GM12878 (cell line): ENCODE data around the gene PATJ. TPM values are rescaled to one million over a fixed set of nuclear protein-coding genes. Genes with fewer than 3 reads are reported as not detected.
"Not testable (repeated sequence)": the region's sequence is repeated elsewhere in the genome, so short reads cannot be mapped to it uniquely, and the experiment has no call there.

Source experiments
- ATAC-seq: fragments of 200-7000 bp; cut with Tn5 transposase; 3 replicates; pipeline ENCODE4 v1.9.1; 2020; ENCODE audit warnings: mild to moderate bottlenecking, moderate library complexity
- BruUV-seq: library from RNA; stranded (reverse); fragments of 400-500 nt; replicated peaks from 2 replicates; lab custom pipeline; 2021; lab: Mats Ljungman, UMichigan
- CTCF ChIA-PET: fragments of 300-600 bp; sonication (Branson Sonifier 250); formaldehyde crosslinking; extraction: SDS; loops from one replicate; lab custom pipeline; 2021; ENCODE audit warnings: inconsistent platforms; lab: Yijun Ruan, JAX
- POLR2A ChIA-PET: fragments of 350-600 bp; formaldehyde crosslinking; extraction: SDS; loops from one replicate; lab custom pipeline; 2021; ENCODE audit warnings: inconsistent platforms; lab: Charles Lee
- RAD21 ChIA-PET: fragments of 300-600 bp; sonication (Branson Sonifier 250); formaldehyde crosslinking; loops from one replicate; lab custom pipeline; 2023; ENCODE audit warnings: antibody characterized with exemption; ENCODE audit not compliant: unreplicated experiment; lab: Charles Lee
- SMC1A ChIA-PET: fragments of 300-600 bp; sonication (Branson Sonifier 250); formaldehyde crosslinking; loops from one replicate; lab custom pipeline; 2023; ENCODE audit not compliant: unreplicated experiment, uncharacterized antibody; lab: Charles Lee
- DNase-seq: peaks from one replicate; pipeline ENCODE4 v3.0.0-alpha.2; 2011; ENCODE audit warnings: low read depth, low spot score
- FAIRE-seq: peaks from 3 replicates; lab custom pipeline; 2011; peaks lifted over from hg19 to GRCh38; lab: Jason Lieb, UNC
- H2AFZ ChIP-seq: 2 replicates; pipeline ENCODE4 v1.6.0; 2011; ENCODE audit warnings: low read depth, low read length, control low read depth; ENCODE audit not compliant: control insufficient read depth
- H3K27ac ChIP-seq: 2 replicates; pipeline ENCODE4 v1.5.1; 2011; ENCODE audit warnings: control low read depth; ENCODE audit not compliant: control insufficient read depth, insufficient read depth
- H3K27me3 ChIP-seq, 2 experiments: replicated peaks in 1 of 2; 2 replicates each; pipeline versions ENCODE4 v1.6.0 to v1.6.1; 2011; ENCODE audit warnings: low read length in 1 of 2; ENCODE audit not compliant: control insufficient read depth in 2 of 2, insufficient read depth in 2 of 2
- H3K36me3 ChIP-seq, 2 experiments: 2 replicates each; pipeline ENCODE4 v1.5.1; 2011; ENCODE audit warnings: low read length in 1 of 2; ENCODE audit not compliant: control insufficient read depth in 2 of 2, insufficient read depth in 2 of 2
- H3K4me1 ChIP-seq: 2 replicates; pipeline ENCODE4 v1.6.1; 2011; ENCODE audit warnings: mild to moderate bottlenecking, low read length, moderate library complexity, mixed read lengths; ENCODE audit not compliant: control insufficient read depth, insufficient read depth
- H3K4me2 ChIP-seq: 2 replicates; pipeline ENCODE4 v1.6.0; 2011; ENCODE audit warnings: control low read depth; ENCODE audit not compliant: control insufficient read depth, insufficient read depth
- H3K4me3 ChIP-seq: fragments of 200-600 bp; sonication (generic); 2 replicates; pipeline ENCODE4 v1.5.1; 2016
- H3K79me2 ChIP-seq: 2 replicates; pipeline ENCODE4 v1.6.0; 2011; ENCODE audit warnings: low read length; ENCODE audit not compliant: control insufficient read depth, insufficient read depth
- H3K9ac ChIP-seq: 2 replicates; pipeline ENCODE4 v1.8.0; 2011; ENCODE audit warnings: low read length, control low read depth, mixed read lengths; ENCODE audit not compliant: control insufficient read depth, insufficient read depth
- H3K9me3 ChIP-seq: replicated peaks from 3 replicates; pipeline ENCODE4 v1.5.1; 2011; ENCODE audit warnings: mild to moderate bottlenecking, low read length; ENCODE audit not compliant: control insufficient read depth, insufficient read depth
- H4K20me1 ChIP-seq: 2 replicates; pipeline ENCODE4 v1.6.0; 2011; ENCODE audit not compliant: control insufficient read depth, insufficient read depth
- BCL11A ChIP-seq: IDR thresholded peaks from 2 replicates; pipeline ENCODE4 v1.6.1; 2011; ENCODE audit warnings: low read depth, low read length
- FOS ChIP-seq: IDR thresholded peaks from 3 replicates; pipeline ENCODE4 v1.6.1; 2011; ENCODE audit warnings: borderline replicate concordance; ENCODE audit not compliant: insufficient read length; ENCODE audit errors: extremely low read depth
- PAX8 ChIP-seq: fragments of 450-650 bp; IDR thresholded peaks from 2 replicates; pipeline ENCODE4 v1.6.1; 2017; ENCODE audit warnings: mild to moderate bottlenecking, moderate library complexity
- RELA ChIP-seq: fragments of 450-650 bp; IDR thresholded peaks from 2 replicates; pipeline ENCODE4 v1.8.0; 2014; ENCODE audit warnings: borderline replicate concordance; ENCODE audit not compliant: partially characterized antibody
- RFX5 ChIP-seq: IDR thresholded peaks from 2 replicates; pipeline ENCODE4 v1.6.1; 2011; ENCODE audit warnings: low read depth, low read length, improper control_type of control experiment
- SUZ12 ChIP-seq: fragments of 200-600 bp; sonication (generic); IDR thresholded peaks from one replicate; pipeline ENCODE4 v1.6.1; 2018; ENCODE audit warnings: antibody characterized with exemption, mild to moderate bottlenecking; ENCODE audit not compliant: unreplicated experiment
- WGBS: methylation state at CpG from one replicate; pipeline ENCODE4 v1.1.6; 2016; ENCODE audit warnings: low lambda C conversion rate; ENCODE audit not compliant: insufficient replicate concordance, insufficient coverage; ENCODE audit errors: missing lambda C conversion rate; 5-methylcytosine and 5-hydroxymethylcytosine counted together
- in situ Hi-C: fragments of 300-500 bp; cut with MboI; formaldehyde crosslinking; loops from 9 replicates; pipeline ENCODE4 v1.14.3; 2018; ENCODE audit warnings: mixed read lengths
- intact Hi-C: fragments of 100-400 bp; cut with micrococcal nuclease; formaldehyde crosslinking; loops from one replicate; pipeline ENCODE4 v1.14.2; 2022; ENCODE audit not compliant: unreplicated experiment
- polyA plus RNA-seq, 11 experiments: library from polyadenylated mRNA; depleted of rRNA in 4 of 11; unstranded in 6 of 11; stranded (reverse) in 5 of 11; fragments of >200 nt; fragmentation: Nextera tagmentation in 4 of 11; fragmentation: Illumina TruSeq in 1 of 11; extraction: Ambion mirVana in 4 of 11; extraction: Trizol in 1 of 11; gene quantifications; 1 replicate in 1 of 11; 2 replicates in 10 of 11; pipeline versions ENCODE4 v1.2.1 to v1.2.3, GENCODE V29; 2011 to 2016; ENCODE audit warnings: inconsistent platforms in 2 of 11, missing spikeins in 2 of 11, low read depth in 1 of 11
- total RNA-seq, 4 experiments: library from RNA; depleted of rRNA in 3 of 4; stranded (reverse); fragments of >200 nt in 3 of 4; fragmentation: Illumina TruSeq in 1 of 4; extraction: Trizol in 1 of 4; gene quantifications; 2 replicates each; pipeline versions ENCODE4 v1.2.1 to v1.2.3, GENCODE V29; 2013 to 2021
- TF ChIP-seq, protein P1 (sequence below): fragments of 450-650 bp; IDR thresholded peaks from 2 replicates; pipeline ENCODE4 v1.6.1; 2016; ENCODE audit warnings: mild to moderate bottlenecking
- TF ChIP-seq, protein P2 (sequence below): fragments of 150-350 bp; IDR thresholded peaks from 2 replicates; pipeline ENCODE4 v1.6.1; 2016; ENCODE audit warnings: low read depth, low read length
- TF ChIP-seq, protein P3 (sequence below): IDR thresholded peaks from 2 replicates; pipeline ENCODE4 v1.6.1; 2012; ENCODE audit warnings: low read length, inconsistent platforms
- TF ChIP-seq, protein P4 (sequence below): fragments of 450-650 bp; IDR thresholded peaks from 2 replicates; pipeline ENCODE4 v1.6.1; 2017; ENCODE audit warnings: borderline replicate concordance
- TF ChIP-seq, protein P5 (sequence below): IDR thresholded peaks from 2 replicates; pipeline ENCODE4 v1.6.1; 2012; ENCODE audit warnings: low read depth, low read length, improper control_type of control experiment

Gene PATJ
- total and polyA plus RNA-seq, 10 of the 15 experiments (the other 5 are each of a cell fraction or from before 2014, with no cell fraction given) = 2.8 to 13.9 (median 6.9) TPM

DNA sequence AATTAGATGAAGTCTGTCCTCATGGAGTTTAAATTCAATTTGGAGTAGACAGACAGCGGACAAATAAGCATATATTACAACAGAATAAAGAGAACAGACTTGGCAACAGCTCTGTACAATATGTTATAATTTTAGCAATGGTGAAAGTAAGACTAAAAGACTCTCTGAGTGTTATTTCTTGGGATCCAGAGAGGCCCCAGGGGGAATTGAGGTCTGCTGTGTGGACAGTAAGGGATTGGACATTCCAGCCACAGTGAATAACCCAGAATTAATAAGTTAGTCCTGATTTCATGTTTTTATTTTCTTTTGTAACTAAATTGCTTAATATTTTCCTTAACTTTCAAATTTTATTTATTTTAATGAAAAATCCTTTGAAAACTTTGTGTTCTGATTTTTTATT is 101.7 kb downstream of the PATJ start (continued):
- TF ChIP-seq, protein P1, sequence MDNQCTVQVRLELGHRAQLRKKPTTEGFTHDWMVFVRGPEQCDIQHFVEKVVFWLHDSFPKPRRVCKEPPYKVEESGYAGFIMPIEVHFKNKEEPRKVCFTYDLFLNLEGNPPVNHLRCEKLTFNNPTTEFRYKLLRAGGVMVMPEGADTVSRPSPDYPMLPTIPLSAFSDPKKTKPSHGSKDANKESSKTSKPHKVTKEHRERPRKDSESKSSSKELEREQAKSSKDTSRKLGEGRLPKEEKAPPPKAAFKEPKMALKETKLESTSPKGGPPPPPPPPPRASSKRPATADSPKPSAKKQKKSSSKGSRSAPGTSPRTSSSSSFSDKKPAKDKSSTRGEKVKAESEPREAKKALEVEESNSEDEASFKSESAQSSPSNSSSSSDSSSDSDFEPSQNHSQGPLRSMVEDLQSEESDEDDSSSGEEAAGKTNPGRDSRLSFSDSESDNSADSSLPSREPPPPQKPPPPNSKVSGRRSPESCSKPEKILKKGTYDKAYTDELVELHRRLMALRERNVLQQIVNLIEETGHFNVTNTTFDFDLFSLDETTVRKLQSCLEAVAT = no peak
- TF ChIP-seq RFX5 (no peak), BCL11A (no peak), FOS (no peak), PAX8 (no peak), RELA (no peak), SUZ12 (no peak)
- TF ChIP-seq, protein P2, sequence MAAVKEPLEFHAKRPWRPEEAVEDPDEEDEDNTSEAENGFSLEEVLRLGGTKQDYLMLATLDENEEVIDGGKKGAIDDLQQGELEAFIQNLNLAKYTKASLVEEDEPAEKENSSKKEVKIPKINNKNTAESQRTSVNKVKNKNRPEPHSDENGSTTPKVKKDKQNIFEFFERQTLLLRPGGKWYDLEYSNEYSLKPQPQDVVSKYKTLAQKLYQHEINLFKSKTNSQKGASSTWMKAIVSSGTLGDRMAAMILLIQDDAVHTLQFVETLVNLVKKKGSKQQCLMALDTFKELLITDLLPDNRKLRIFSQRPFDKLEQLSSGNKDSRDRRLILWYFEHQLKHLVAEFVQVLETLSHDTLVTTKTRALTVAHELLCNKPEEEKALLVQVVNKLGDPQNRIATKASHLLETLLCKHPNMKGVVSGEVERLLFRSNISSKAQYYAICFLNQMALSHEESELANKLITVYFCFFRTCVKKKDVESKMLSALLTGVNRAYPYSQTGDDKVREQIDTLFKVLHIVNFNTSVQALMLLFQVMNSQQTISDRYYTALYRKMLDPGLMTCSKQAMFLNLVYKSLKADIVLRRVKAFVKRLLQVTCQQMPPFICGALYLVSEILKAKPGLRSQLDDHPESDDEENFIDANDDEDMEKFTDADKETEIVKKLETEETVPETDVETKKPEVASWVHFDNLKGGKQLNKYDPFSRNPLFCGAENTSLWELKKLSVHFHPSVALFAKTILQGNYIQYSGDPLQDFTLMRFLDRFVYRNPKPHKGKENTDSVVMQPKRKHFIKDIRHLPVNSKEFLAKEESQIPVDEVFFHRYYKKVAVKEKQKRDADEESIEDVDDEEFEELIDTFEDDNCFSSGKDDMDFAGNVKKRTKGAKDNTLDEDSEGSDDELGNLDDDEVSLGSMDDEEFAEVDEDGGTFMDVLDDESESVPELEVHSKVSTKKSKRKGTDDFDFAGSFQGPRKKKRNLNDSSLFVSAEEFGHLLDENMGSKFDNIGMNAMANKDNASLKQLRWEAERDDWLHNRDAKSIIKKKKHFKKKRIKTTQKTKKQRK = no peak
- TF ChIP-seq, protein P3, sequence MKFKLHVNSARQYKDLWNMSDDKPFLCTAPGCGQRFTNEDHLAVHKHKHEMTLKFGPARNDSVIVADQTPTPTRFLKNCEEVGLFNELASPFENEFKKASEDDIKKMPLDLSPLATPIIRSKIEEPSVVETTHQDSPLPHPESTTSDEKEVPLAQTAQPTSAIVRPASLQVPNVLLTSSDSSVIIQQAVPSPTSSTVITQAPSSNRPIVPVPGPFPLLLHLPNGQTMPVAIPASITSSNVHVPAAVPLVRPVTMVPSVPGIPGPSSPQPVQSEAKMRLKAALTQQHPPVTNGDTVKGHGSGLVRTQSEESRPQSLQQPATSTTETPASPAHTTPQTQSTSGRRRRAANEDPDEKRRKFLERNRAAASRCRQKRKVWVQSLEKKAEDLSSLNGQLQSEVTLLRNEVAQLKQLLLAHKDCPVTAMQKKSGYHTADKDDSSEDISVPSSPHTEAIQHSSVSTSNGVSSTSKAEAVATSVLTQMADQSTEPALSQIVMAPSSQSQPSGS = no peak
- TF ChIP-seq, protein P4, sequence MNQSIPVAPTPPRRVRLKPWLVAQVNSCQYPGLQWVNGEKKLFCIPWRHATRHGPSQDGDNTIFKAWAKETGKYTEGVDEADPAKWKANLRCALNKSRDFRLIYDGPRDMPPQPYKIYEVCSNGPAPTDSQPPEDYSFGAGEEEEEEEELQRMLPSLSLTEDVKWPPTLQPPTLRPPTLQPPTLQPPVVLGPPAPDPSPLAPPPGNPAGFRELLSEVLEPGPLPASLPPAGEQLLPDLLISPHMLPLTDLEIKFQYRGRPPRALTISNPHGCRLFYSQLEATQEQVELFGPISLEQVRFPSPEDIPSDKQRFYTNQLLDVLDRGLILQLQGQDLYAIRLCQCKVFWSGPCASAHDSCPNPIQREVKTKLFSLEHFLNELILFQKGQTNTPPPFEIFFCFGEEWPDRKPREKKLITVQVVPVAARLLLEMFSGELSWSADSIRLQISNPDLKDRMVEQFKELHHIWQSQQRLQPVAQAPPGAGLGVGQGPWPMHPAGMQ = no peak
- TF ChIP-seq, protein P5, sequence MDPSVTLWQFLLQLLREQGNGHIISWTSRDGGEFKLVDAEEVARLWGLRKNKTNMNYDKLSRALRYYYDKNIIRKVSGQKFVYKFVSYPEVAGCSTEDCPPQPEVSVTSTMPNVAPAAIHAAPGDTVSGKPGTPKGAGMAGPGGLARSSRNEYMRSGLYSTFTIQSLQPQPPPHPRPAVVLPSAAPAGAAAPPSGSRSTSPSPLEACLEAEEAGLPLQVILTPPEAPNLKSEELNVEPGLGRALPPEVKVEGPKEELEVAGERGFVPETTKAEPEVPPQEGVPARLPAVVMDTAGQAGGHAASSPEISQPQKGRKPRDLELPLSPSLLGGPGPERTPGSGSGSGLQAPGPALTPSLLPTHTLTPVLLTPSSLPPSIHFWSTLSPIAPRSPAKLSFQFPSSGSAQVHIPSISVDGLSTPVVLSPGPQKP = no peak

DNA sequence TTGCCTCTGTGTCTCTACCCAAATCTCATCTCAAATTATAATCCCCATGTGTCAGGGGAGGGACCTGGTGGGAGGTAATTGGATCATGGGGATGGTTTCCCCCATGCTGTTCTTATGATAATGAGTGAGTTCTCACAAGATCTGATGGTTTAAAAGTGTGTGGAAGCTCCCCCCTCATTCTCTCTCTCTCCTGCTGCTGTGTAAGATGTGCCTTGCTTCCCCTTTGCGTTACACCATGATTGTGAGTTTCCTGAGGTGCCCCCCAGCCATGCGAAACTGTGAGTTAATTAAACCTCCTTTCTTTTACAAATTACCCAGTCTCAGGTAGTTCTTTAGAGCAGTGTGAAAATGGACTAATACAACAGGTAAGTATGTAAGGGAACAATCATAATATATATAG is 102.4 kb downstream of the PATJ start:
- in situ Hi-C loops, intact Hi-C loops, POLR2A ChIA-PET, H3K27ac ChIP-seq, H3K4me3 ChIP-seq, RAD21 ChIA-PET, H2AFZ ChIP-seq, H4K20me1 ChIP-seq, H3K4me1 ChIP-seq, H3K4me2 ChIP-seq, DNase-seq, ATAC-seq, H3K79me2 ChIP-seq, H3K9me3 ChIP-seq, H3K36me3 ChIP-seq, H3K27me3 ChIP-seq, H3K9ac ChIP-seq, FAIRE-seq, BruUV-seq: not testable (repeated sequence)
- ChIA-PET CTCF (interaction anchor here (1.7 kb wide), 1 partner anchor 795 kb away, joined by 5 read pairs; no protein-coding TSS in a partner anchor), SMC1A (interaction anchor here (1.5 kb wide), 1 partner anchor 16 kb away, joined by 4 read pairs; no protein-coding TSS in a partner anchor)
- WGBS = 63% methylated on average over 2 of the region's 2 CpGs
